Smooth muscle cell (in vitro differentiated cells): ENCODE measurements around the gene DPM2. TPM values are rescaled to one million over a fixed set of nuclear protein-coding genes. Genes with fewer than 3 reads are reported as not detected.

ENCODE experiments used
- DNase-seq: peaks from one replicate; lab custom pipeline; 2025; ENCODE audit not compliant: unreplicated experiment; lab: John Stamatoyannopoulos, UW
- H2AFZ ChIP-seq: fragments of 200-600 bp; sonication (generic); 2 replicates; pipeline ENCODE4 v1.6.0; 2016; ENCODE audit warnings: antibody characterized with exemption, low read depth, mild to moderate bottlenecking
- H3F3A ChIP-seq: fragments of 200-600 bp; sonication (generic); 2 replicates; pipeline ENCODE4 v1.6.0; 2017; ENCODE audit warnings: antibody characterized with exemption, low read depth
- H3K27ac ChIP-seq: fragments of 200-600 bp; sonication (generic); 2 replicates; pipeline ENCODE4 v1.5.1; 2016; ENCODE audit warnings: low read depth, mild to moderate bottlenecking
- H3K27me3 ChIP-seq: fragments of 200-600 bp; sonication (generic); 2 replicates; pipeline ENCODE4 v1.6.1; 2016; ENCODE audit warnings: low read depth, mild to moderate bottlenecking
- H3K36me3 ChIP-seq: fragments of 200-600 bp; sonication (generic); 2 replicates; pipeline ENCODE4 v1.5.1; 2016; ENCODE audit warnings: low read depth
- H3K4me1 ChIP-seq: fragments of 200-600 bp; sonication (generic); 2 replicates; pipeline ENCODE4 v1.5.1; 2016; ENCODE audit warnings: low read depth
- H3K4me2 ChIP-seq: fragments of 200-600 bp; sonication (generic); 2 replicates; pipeline ENCODE4 v1.6.0; 2016; ENCODE audit warnings: mild to moderate bottlenecking
- H3K4me3 ChIP-seq: fragments of 200-600 bp; sonication (generic); 2 replicates; pipeline ENCODE4 v1.5.1; 2016; ENCODE audit warnings: mild to moderate bottlenecking
- H3K79me2 ChIP-seq: fragments of 200-600 bp; sonication (generic); 2 replicates; pipeline ENCODE4 v1.6.0; 2016; ENCODE audit warnings: low read depth, mild to moderate bottlenecking
- H3K9ac ChIP-seq: fragments of 200-600 bp; sonication (generic); 2 replicates; pipeline ENCODE4 v1.6.0; 2016; ENCODE audit warnings: low read depth
- H3K9me3 ChIP-seq: fragments of 200-600 bp; sonication (generic); replicated peaks from 2 replicates; pipeline ENCODE4 v1.5.1; 2016; ENCODE audit warnings: low read depth
- H4K20me1 ChIP-seq: fragments of 200-600 bp; sonication (generic); 2 replicates; pipeline ENCODE4 v1.6.0; 2016; ENCODE audit warnings: low read depth
- WGBS: methylation state at CpG from one replicate; pipeline ENCODE4 v1.1.7; 2016; ENCODE audit warnings: low lambda C conversion rate; 5-methylcytosine and 5-hydroxymethylcytosine counted together
- polyA plus RNA-seq: library from polyadenylated mRNA; unstranded; fragments of >200 nt; fragmentation: Nextera tagmentation; extraction: Ambion mirVana; gene quantifications from 2 replicates; pipeline ENCODE4 v1.2.1, GENCODE V29; 2016
- total RNA-seq: library from RNA; depleted of rRNA; stranded (reverse); fragments of >200 nt; gene quantifications from 2 replicates; pipeline ENCODE4 v1.2.3, GENCODE V29; 2014
- TF ChIP-seq, protein P1 (sequence below): fragments of 200-600 bp; sonication (generic); IDR thresholded peaks from 2 replicates; pipeline ENCODE4 v1.5.1; 2017; ENCODE audit warnings: borderline replicate concordance, mild to moderate bottlenecking, antibody characterized with exemption; ENCODE audit not compliant: insufficient read depth, poor library complexity, severe bottlenecking

DPM2 gene
- total and polyA plus RNA-seq, 2 experiments from 2014 or later = 23.6 to 68.5 TPM

DNA sequence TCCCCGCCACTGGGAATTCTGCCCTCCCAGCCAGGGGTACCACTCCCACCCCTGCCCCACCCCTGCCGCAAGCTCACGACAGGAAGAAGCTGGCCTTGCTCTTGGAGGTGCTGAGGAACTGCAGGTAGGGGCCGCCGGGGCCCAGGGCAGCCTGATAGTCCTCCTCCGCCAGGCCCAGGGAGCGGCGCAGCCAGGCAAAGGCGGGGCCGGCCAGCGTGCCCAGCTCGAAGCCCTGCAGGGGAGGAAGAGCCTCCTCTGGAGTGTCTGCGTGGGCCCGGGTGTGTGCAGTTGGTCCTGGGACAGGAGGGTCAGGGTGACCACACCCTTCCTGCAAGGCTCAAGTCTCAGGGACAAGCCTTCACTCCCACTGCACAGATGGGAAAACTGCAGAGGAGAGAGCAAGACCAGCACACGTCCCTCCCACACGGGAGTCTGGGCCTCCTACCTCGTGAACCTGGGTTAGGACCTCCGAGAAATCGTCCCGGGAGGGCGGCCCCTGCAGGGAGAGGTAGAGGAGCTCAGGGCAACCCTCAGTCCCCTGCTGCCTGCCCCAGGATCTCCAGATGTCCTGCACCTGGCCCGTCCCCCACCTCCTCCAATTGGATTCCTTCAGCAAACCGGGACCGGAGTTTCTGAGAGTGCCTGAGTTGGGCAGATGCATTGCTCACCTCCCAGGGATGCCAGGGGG is 9.5 kb downstream of the DPM2 start:
- TF ChIP-seq, protein P1, sequence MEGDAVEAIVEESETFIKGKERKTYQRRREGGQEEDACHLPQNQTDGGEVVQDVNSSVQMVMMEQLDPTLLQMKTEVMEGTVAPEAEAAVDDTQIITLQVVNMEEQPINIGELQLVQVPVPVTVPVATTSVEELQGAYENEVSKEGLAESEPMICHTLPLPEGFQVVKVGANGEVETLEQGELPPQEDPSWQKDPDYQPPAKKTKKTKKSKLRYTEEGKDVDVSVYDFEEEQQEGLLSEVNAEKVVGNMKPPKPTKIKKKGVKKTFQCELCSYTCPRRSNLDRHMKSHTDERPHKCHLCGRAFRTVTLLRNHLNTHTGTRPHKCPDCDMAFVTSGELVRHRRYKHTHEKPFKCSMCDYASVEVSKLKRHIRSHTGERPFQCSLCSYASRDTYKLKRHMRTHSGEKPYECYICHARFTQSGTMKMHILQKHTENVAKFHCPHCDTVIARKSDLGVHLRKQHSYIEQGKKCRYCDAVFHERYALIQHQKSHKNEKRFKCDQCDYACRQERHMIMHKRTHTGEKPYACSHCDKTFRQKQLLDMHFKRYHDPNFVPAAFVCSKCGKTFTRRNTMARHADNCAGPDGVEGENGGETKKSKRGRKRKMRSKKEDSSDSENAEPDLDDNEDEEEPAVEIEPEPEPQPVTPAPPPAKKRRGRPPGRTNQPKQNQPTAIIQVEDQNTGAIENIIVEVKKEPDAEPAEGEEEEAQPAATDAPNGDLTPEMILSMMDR = no peak
- Histone ChIP-seq H3F3A (peaks cover 5% of the 10 kb centered on the region), H4K20me1 (no peaks in the 10 kb centered on the region), H3K9ac (no peak overlapping the region), H3K27ac (no peak overlapping the region), H2AFZ (no peak overlapping the region), H3K27me3 (peaks cover 23% of the 10 kb centered on the region), H3K4me2 (peak overlapping the region; percentile 91), H3K79me2 (no peaks in the 10 kb centered on the region), H3K36me3 (no peaks in the 10 kb centered on the region), H3K9me3 (no peaks in the 10 kb centered on the region), H3K4me3 (peak overlapping the region; percentile 45), H3K4me1 (peaks cover 18% of the 10 kb centered on the region)
- DNase-seq = no peak
- WGBS = 24% methylated on average over 24 of the region's 24 CpGs

DNA sequence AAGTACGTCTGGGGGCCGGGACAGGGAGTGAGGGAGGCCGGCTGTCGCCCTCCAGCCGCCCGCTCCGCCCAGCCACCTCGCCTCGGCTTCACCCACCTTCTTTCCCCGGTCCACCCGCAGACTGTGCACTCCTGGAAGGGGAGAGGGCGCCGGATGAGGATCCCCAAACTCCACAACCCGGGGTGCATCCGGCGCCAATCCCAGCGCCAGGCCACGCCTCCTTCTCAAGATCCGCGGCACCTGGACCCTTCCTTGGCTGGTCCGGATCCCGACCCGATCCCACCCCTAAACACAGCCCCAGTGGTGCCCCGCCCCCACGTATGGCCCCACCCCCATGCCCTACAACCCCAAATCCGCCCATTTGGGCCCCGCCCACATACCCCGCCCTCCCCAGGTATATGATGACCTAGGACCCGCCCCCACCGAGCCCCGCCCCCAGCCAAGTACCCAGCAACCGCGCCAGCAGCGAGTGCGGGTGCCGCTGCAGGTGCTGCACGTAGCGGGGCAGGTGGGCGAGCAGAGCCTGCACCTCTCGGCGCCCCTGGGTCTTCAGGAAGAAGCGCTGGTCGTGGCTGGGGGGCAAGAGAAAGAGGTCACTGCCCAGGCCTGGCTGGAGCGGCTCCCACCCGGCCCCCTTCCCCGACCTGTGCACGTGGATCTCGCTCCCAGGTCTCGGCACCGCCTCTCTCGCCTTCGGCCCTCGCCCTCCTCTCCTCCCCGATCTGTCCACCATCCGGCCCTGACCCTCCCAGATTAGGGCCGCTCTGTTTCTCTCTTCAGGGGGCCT is 10.3 kb downstream of the DPM2 start:
- peaks cover 5% of the 10 kb centered on the region for H3F3A ChIP-seq
- no peaks in the 10 kb centered on the region for H4K20me1 ChIP-seq
- H3K4me3 ChIP-seq = peak overlapping the region; percentile 45
- peak overlapping the region; percentile 91 for H3K4me2 ChIP-seq
- H2AFZ ChIP-seq = no peak overlapping the region
- no peak overlapping the region for H3K9ac ChIP-seq
- no peaks in the 10 kb centered on the region for H3K79me2 ChIP-seq
- H3K9me3 ChIP-seq = no peaks in the 10 kb centered on the region
- WGBS = 1% methylated on average over 21 of the region's 56 CpGs
- H3K27me3 ChIP-seq = peaks cover 23% of the 10 kb centered on the region
- H3K4me1 ChIP-seq = peaks cover 18% of the 10 kb centered on the region
- TF ChIP-seq, protein P1 = no peak
- no peak overlapping the region for H3K27ac ChIP-seq
- H3K36me3 ChIP-seq = no peaks in the 10 kb centered on the region
- DNase-seq = no peak

GRCh38 chr9:127926906-127927200 is 10.8 kb downstream of the DPM2 start:
- WGBS = 4% methylated on average over 19 of the region's 19 CpGs
- H3K79me2 ChIP-seq = no peaks in the 10 kb centered on the region
- no peaks in the 10 kb centered on the region for H3K36me3 ChIP-seq
- H3K4me3 ChIP-seq = peak overlapping the region; percentile 45
- H3K9me3 ChIP-seq = no peaks in the 10 kb centered on the region
- no peak for DNase-seq
- H3F3A ChIP-seq = peaks cover 5% of the 10 kb centered on the region
- H3K27me3 ChIP-seq = peaks cover 23% of the 10 kb centered on the region
- no peak overlapping the region for H3K9ac ChIP-seq
- H3K4me2 ChIP-seq = peak overlapping the region; percentile 91
- H4K20me1 ChIP-seq = no peaks in the 10 kb centered on the region
- H3K27ac ChIP-seq = no peak overlapping the region
- no peak overlapping the region for H2AFZ ChIP-seq
- H3K4me1 ChIP-seq = peaks cover 18% of the 10 kb centered on the region
- TF ChIP-seq, protein P1 = no peak
